Keratinocyte (primary cell): ENCODE measurements around the gene AMZ1. TPM values are rescaled to one million over a fixed set of nuclear protein-coding genes. Genes with fewer than 3 reads are reported as not detected.

ENCODE experiments used
- DNase-seq: peaks from one replicate; pipeline ENCODE4 v3.0.0-alpha.2; 2011; ENCODE audit warnings: low read depth, missing footprints, low spot score
- FAIRE-seq: peaks from 2 replicates; lab custom pipeline; 2011; peaks lifted over from hg19 to GRCh38; lab: Jason Lieb, UNC
- H2AFZ ChIP-seq: 2 replicates; pipeline ENCODE4 v1.6.0; 2012; ENCODE audit warnings: low read length, control low read depth, inconsistent platforms; ENCODE audit not compliant: control insufficient read depth
- H3K27ac ChIP-seq: 2 replicates; pipeline ENCODE4 v1.5.1; 2011; ENCODE audit warnings: low read length; ENCODE audit not compliant: control insufficient read depth, insufficient read depth
- H3K27me3 ChIP-seq: 3 replicates; pipeline ENCODE4 v1.6.0; 2011; ENCODE audit warnings: low read length; ENCODE audit not compliant: control insufficient read depth, insufficient read depth; ENCODE audit errors: extremely low read depth
- H3K36me3 ChIP-seq, 2 experiments: 2 replicates in 1 of 2; 3 replicates in 1 of 2; pipeline ENCODE4 v1.5.1; 2011; ENCODE audit warnings: low read length in 2 of 2, mild to moderate bottlenecking in 1 of 2; ENCODE audit not compliant: control insufficient read depth in 2 of 2, insufficient read depth in 2 of 2; ENCODE audit errors: extremely low read depth in 1 of 2
- H3K4me1 ChIP-seq: 3 replicates; pipeline ENCODE4 v1.5.1; 2011; ENCODE audit warnings: low read length; ENCODE audit not compliant: control insufficient read depth, insufficient read depth; ENCODE audit errors: extremely low read depth
- H3K4me2 ChIP-seq: 3 replicates; pipeline ENCODE4 v1.6.0; 2011; ENCODE audit warnings: low read depth, low read length; ENCODE audit not compliant: control insufficient read depth, insufficient read depth; ENCODE audit errors: extremely low read depth
- H3K4me3 ChIP-seq, 3 experiments: fragments of 200-600 bp in 1 of 3; sonication (generic) in 1 of 3; 2 replicates in 2 of 3; 3 replicates in 1 of 3; pipeline ENCODE4 v1.5.1; 2011 to 2016; ENCODE audit warnings: low read length in 3 of 3, mild to moderate bottlenecking in 3 of 3, control low read depth in 2 of 3, inconsistent platforms in 1 of 3, low read depth in 1 of 3, mixed read lengths in 1 of 3, mixed run types in 1 of 3, moderate library complexity in 1 of 3; ENCODE audit not compliant: control insufficient read depth in 2 of 3, insufficient read depth in 2 of 3; ENCODE audit errors: extremely low read depth in 1 of 3
- H3K79me2 ChIP-seq: 2 replicates; pipeline ENCODE4 v1.6.0; 2012; ENCODE audit warnings: low read length; ENCODE audit not compliant: control insufficient read depth, insufficient read depth
- H3K9ac ChIP-seq: 3 replicates; pipeline ENCODE4 v1.6.0; 2011; ENCODE audit warnings: low read length; ENCODE audit not compliant: control insufficient read depth, insufficient read depth; ENCODE audit errors: extremely low read depth
- H3K9me1 ChIP-seq: 3 replicates; pipeline ENCODE4 v1.6.0; 2011; ENCODE audit warnings: low read length; ENCODE audit not compliant: control insufficient read depth, insufficient read depth; ENCODE audit errors: extremely low read depth
- H3K9me3 ChIP-seq: 2 replicates; pipeline ENCODE4 v1.5.1; 2012; ENCODE audit warnings: low read depth, low read length; ENCODE audit not compliant: control insufficient read depth
- H4K20me1 ChIP-seq: 3 replicates; pipeline ENCODE4 v1.6.0; 2011; ENCODE audit warnings: low read length; ENCODE audit not compliant: control insufficient read depth, insufficient read depth; ENCODE audit errors: extremely low read depth
- CTCF ChIP-seq, 3 experiments: IDR thresholded peaks in 1 of 3; conservative IDR thresholded peaks in 1 of 3; optimal IDR thresholded peaks in 1 of 3; 2 replicates in 2 of 3; 3 replicates in 1 of 3; pipeline versions ENCODE3 to v1.5.1; 2011; ENCODE audit warnings: low read length in 3 of 3, mild to moderate bottlenecking in 3 of 3, moderate library complexity in 2 of 3, control low read depth in 1 of 3, inconsistent platforms in 1 of 3; ENCODE audit not compliant: insufficient read depth in 2 of 3; ENCODE audit errors: extremely low read depth in 1 of 3
- EZH2 ChIP-seq: IDR thresholded peaks from one replicate; pipeline ENCODE4 v1.6.1; 2012; ENCODE audit warnings: inconsistent platforms, mild to moderate bottlenecking, low read length, moderate library complexity
- dilution Hi-C: fragments of 300-500 bp; cut with MboI; formaldehyde crosslinking; loops from one replicate; pipeline ENCODE4 v1.7.0; 2020; ENCODE audit warnings: low sequenced_read_pairs; ENCODE audit not compliant: extremely low pct_ligation_motif_present
- polyA plus RNA-seq, 5 experiments: library from polyadenylated mRNA; depleted of rRNA in 3 of 5; stranded (reverse) in 3 of 5; stranded (forward) in 1 of 5; unstranded in 1 of 5; fragments of >200 nt; gene quantifications; 1 replicate in 1 of 5; 2 replicates in 3 of 5; 3 replicates in 1 of 5; pipeline versions ENCODE4 v1.2.1 to v1.2.3, GENCODE V29; 2011 to 2012; ENCODE audit warnings: missing spikeins in 2 of 5, low read depth in 1 of 5, low replicate concordance in 1 of 5

AMZ1 gene
- polyA plus RNA-seq, 1 donor (not counting 4 experiments of a cell fraction or from before 2014, with no cell fraction given): 0.04 TPM

DNA sequence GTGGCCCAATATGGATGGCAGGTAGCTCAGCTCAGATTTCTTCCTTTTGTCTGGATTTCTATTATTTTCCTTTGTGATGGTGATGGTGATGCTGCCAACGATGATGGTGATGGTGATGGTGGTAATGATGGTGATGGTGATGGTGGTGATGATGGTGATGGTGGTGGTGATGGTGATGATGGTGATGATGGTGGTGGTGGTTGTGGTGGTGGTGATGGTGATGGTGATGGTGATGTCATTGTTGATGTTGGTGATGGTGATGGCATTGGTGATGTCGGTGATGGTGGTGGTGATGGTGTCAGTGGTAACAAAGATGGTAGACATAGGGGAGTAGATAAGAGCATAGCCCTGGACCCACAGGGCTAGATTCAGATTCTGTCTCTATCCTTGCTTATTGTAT is 30.8 kb upstream of the AMZ1 start:
- Histone ChIP-seq H3K79me2 (no peaks in the 10 kb centered on the region), H3K9me3 (no peaks in the 10 kb centered on the region), H3K9ac (no peak overlapping the region), H2AFZ (no peak overlapping the region), H3K4me1 (peaks cover 3% of the 10 kb centered on the region), H3K4me3 (no peak overlapping the region), H3K27me3 (no peaks in the 10 kb centered on the region), H4K20me1 (no peaks in the 10 kb centered on the region), H3K27ac (no peak overlapping the region), H3K36me3 (peaks cover 4 to 20% of the 10 kb centered on the region in 2 experiments), H3K9me1 (no peaks in the 10 kb centered on the region), H3K4me2 (no peak overlapping the region)
- TF ChIP-seq CTCF (optimal IDR thresholded peaks at IDR 0.05 in 1 of 3, IDR thresholded peaks at IDR 0.05 in 1 of 3, conservative IDR thresholded peaks at IDR 0.05 in 1 of 3; ENCODE audit: extremely low read depth in 1 of 3, insufficient read depth in 2 of 3, low read length in 3 of 3) (no peak), EZH2 (no peak)
- DNase-seq (no peak), FAIRE-seq (no peak)
- dilution Hi-C loops: no loop called here

DNA sequence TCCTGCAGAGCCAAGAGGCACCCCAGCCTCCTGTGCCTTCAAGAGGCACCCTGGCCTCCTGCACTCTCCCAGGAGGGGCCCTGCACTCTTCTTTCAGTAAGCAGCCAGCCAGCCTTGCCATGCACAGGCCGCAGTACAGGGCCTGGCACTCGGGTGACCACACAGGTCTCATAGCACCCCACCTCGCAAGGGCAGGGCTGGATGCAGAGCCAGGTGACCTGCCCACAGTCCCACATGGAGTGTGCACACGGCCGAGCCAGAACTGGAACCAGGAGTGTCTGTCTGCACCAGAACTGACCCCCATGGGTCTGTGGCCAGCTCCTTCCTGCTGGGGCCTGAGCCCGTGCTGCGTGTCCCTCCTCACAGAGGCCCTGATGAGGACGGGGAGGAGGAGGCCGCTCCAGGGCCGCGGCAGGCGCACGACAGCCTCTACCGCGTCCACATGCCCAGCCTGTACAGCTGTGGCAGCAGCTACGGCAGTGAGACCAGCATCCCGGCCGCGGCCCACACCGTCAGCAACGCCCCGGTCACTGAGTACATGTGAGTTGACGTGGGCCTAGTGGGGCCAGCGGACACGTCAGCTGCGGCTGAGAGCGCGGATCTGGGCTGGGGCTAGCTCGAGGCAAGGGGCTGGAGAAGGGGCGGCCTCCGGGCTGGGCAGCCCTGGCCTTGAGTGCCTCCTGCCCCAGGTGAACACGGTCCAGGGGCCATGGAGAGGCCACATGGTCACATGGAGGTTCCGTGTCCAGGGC is 29.9 kb upstream of the AMZ1 start:
- dilution Hi-C loops: no loop called here
- Histone ChIP-seq H3K4me2 (no peak overlapping the region), H4K20me1 (no peaks in the 10 kb centered on the region), H3K36me3 (peaks cover 4 to 20% of the 10 kb centered on the region in 2 experiments), H3K9me3 (no peaks in the 10 kb centered on the region), H3K27me3 (no peaks in the 10 kb centered on the region), H3K9me1 (no peaks in the 10 kb centered on the region), H3K79me2 (no peaks in the 10 kb centered on the region), H3K27ac (no peak overlapping the region), H3K4me1 (peaks cover 3% of the 10 kb centered on the region), H3K4me3 (no peak overlapping the region), H3K9ac (no peak overlapping the region), H2AFZ (no peak overlapping the region)
- DNase-seq (no peak), FAIRE-seq (no peak)
- TF ChIP-seq CTCF (optimal IDR thresholded peaks at IDR 0.05 in 1 of 3, IDR thresholded peaks at IDR 0.05 in 1 of 3, conservative IDR thresholded peaks at IDR 0.05 in 1 of 3; ENCODE audit: extremely low read depth in 1 of 3, insufficient read depth in 2 of 3, low read length in 3 of 3) (no peak), EZH2 (no peak)
